ENCODE results near the gene CCDC77.

The CCDC77 gene

DNA sequence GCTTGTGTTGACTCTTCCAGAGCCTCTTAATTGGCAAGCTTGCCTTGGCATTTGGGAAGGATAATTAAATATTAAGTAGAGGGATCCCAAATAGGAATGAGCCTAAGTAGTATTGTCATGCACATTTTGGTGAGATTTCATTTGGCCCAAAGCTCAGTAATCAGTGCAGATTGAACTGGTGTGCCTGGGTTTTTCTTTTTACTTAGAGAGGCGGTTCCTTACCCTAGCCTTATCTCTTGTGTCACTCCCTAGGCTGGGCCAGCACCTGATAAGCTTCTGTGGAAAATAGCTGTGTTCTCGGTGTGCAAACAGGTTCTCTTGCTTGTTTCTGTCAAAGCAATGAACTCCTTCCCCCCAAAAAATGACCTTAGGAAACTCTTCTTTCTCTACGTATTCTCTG lies 49.0 kb downstream of the CCDC77 start:
- TF ChIP-seq ZBTB7A (IDR thresholded peaks at IDR 0.05; ENCODE audit: low read depth), result no peak
- TF ChIP-seq, protein P1, sequence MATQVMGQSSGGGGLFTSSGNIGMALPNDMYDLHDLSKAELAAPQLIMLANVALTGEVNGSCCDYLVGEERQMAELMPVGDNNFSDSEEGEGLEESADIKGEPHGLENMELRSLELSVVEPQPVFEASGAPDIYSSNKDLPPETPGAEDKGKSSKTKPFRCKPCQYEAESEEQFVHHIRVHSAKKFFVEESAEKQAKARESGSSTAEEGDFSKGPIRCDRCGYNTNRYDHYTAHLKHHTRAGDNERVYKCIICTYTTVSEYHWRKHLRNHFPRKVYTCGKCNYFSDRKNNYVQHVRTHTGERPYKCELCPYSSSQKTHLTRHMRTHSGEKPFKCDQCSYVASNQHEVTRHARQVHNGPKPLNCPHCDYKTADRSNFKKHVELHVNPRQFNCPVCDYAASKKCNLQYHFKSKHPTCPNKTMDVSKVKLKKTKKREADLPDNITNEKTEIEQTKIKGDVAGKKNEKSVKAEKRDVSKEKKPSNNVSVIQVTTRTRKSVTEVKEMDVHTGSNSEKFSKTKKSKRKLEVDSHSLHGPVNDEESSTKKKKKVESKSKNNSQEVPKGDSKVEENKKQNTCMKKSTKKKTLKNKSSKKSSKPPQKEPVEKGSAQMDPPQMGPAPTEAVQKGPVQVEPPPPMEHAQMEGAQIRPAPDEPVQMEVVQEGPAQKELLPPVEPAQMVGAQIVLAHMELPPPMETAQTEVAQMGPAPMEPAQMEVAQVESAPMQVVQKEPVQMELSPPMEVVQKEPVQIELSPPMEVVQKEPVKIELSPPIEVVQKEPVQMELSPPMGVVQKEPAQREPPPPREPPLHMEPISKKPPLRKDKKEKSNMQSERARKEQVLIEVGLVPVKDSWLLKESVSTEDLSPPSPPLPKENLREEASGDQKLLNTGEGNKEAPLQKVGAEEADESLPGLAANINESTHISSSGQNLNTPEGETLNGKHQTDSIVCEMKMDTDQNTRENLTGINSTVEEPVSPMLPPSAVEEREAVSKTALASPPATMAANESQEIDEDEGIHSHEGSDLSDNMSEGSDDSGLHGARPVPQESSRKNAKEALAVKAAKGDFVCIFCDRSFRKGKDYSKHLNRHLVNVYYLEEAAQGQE (IDR thresholded peaks at IDR 0.05; ENCODE audit: low read depth), result no peak
- TF ChIP-seq, protein P2, sequence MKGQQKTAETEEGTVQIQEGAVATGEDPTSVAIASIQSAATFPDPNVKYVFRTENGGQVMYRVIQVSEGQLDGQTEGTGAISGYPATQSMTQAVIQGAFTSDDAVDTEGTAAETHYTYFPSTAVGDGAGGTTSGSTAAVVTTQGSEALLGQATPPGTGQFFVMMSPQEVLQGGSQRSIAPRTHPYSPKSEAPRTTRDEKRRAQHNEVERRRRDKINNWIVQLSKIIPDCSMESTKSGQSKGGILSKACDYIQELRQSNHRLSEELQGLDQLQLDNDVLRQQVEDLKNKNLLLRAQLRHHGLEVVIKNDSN (IDR thresholded peaks at IDR 0.05), result no peak

DNA sequence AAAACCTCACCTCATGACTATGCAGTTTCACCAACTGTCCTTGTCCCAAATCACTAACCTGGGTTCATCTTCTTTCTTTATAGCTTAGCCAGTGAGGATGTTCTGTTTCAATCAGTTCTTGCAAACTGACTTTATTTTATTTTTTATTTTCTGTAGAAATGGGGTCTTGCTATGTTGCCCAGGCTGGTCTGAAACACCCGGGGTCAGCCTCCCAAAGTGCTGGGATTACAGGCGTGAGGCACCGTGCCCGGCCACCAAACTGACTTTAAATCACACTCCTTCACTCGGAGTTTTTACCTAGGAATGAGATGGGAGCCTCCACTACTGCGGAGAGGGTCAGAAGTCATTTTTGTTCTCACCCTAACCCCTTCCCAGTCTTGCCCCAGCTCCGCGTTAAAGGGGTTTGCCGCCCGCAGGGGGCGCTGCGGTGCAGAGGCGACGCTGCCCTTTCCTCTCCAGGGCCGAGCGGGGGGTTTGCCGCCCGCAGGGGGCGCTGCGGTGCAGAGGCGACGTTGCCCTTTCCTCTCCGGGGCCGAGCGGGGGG lies 51.3 kb downstream of the CCDC77 start:
- peak; percentile 29; the same call in 1 of the 2 replicates for TF ChIP-seq RAD21 (IDR thresholded peaks at IDR 0.05; ENCODE audit: low read depth)
- TF ChIP-seq TAF1 (IDR thresholded peaks at IDR 0.05; ENCODE audit: low read depth), result no peak

DNA sequence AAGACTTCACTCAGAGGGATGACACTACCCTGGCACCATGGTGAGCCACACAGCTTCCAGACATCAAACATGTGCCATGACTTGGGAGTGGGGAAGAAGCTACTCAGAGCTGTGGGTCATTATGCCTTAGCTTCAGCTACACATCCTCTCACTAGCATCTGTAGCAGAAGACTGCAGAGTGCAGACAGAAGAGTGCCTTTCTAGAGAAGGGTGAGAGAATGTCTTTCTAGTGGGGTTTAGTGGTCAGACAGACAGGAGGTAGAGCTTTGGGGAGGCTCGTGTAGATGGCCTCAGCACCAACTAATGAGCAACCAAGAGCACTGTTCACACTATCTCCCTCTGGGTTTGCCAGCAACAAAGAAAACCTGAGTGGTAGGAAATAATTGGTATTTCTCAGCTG lies 53.4 kb downstream of the CCDC77 start:
- TF ChIP-seq CEBPB (IDR thresholded peaks at IDR 0.05) (no peak), RAD21 (IDR thresholded peaks at IDR 0.05; ENCODE audit: low read depth) (no peak), TAF1 (IDR thresholded peaks at IDR 0.05; ENCODE audit: low read depth) (no peak), CREB1 (IDR thresholded peaks at IDR 0.05; ENCODE audit: low read depth) (no peak), EGR1 (IDR thresholded peaks at IDR 0.05) (no peak), TCF12 (IDR thresholded peaks at IDR 0.05; ENCODE audit: low read depth) (no peak), EP300 (IDR thresholded peaks at IDR 0.05; ENCODE audit: borderline replicate concordance) (no peak), YY1 (IDR thresholded peaks at IDR 0.05; ENCODE audit: low read depth) (no peak), ZBTB7A (IDR thresholded peaks at IDR 0.05; ENCODE audit: low read depth) (no peak), TEAD4 (IDR thresholded peaks at IDR 0.05) (no peak), NFIC (IDR thresholded peaks at IDR 0.05) (no peak), FOXM1 (IDR thresholded peaks at IDR 0.05; ENCODE audit: borderline replicate concordance, low read depth) (no peak)
- TF ChIP-seq, protein P2 (IDR thresholded peaks at IDR 0.05), result no peak
- TF ChIP-seq, protein P1 (IDR thresholded peaks at IDR 0.05; ENCODE audit: low read depth), result no peak
- TF ChIP-seq, protein P3, sequence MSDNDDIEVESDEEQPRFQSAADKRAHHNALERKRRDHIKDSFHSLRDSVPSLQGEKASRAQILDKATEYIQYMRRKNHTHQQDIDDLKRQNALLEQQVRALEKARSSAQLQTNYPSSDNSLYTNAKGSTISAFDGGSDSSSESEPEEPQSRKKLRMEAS (IDR thresholded peaks at IDR 0.05), result no peak

DNA sequence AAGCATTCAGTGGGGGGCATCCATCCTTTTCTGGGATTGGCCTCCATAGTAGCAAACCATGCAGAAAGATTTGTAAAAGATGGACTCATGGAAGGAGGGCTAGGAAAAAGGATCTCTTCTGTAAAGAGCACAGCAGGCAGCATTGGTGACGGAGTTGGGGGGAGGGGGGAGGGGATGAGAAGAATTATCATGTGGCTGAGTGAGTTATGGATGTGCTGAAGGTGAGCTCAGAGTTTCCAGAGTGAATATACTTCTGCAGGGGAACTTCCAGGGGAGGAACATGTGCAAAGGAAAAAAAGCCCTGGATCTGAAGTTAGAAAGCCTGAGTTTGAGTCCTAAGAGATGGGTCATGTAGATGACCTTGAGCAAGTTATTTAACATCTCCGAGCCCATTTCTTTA lies 54.4 kb downstream of the CCDC77 start:
- TF ChIP-seq TEAD4 (IDR thresholded peaks at IDR 0.05), result no peak
- TF ChIP-seq NFIC (IDR thresholded peaks at IDR 0.05), result no peak

DNA sequence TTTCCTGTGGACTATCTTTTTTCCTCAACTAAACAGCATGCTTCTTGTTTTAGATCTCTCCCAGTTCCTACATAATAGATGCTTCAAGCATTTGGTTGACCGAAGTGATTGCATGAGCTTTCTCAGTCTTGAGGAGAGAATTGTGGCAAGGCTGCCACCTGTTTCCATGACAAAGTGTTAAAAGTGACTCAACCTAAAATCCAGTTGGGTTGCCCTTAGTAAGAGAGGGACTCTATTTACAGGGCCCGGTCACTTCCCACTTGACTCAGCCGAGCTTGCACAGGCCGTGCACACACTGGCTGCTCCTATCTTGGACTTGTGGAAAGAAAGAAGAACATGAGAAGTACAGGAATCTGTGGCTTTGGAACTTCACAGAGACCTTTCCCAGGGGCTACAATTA lies 56.2 kb downstream of the CCDC77 start:
- no peak for TF ChIP-seq TAF1 (IDR thresholded peaks at IDR 0.05; ENCODE audit: low read depth)
- TF ChIP-seq, protein P2 (IDR thresholded peaks at IDR 0.05), result no peak
- TF ChIP-seq, protein P1 (IDR thresholded peaks at IDR 0.05; ENCODE audit: low read depth), result no peak
- no peak for TF ChIP-seq EP300 (IDR thresholded peaks at IDR 0.05; ENCODE audit: borderline replicate concordance)
- TF ChIP-seq, protein P3 (IDR thresholded peaks at IDR 0.05), result no peak
- TF ChIP-seq YY1 (IDR thresholded peaks at IDR 0.05; ENCODE audit: low read depth), result no peak
- no peak for TF ChIP-seq CEBPB (IDR thresholded peaks at IDR 0.05)
